Tibial nerve (tissue), 4 donors: ENCODE measurements around the gene SYNPO2L.

Experiments used
- CTCF ChIP-seq, 5 experiments: fragments of 200-600 bp in 3 of 5; fragments of 450-650 bp in 2 of 5; sonication (generic) in 3 of 5; IDR thresholded peaks; one replicate each; pipeline ENCODE4 v1.5.1; 2016 to 2019; ENCODE audit warnings: antibody characterized with exemption in 5 of 5, mild to moderate bottlenecking in 3 of 5, moderate library complexity in 2 of 5
- EP300 ChIP-seq, 2 donors: sonication (generic); formaldehyde crosslinking; IDR thresholded peaks; one replicate each; pipeline ENCODE4 v1.6.1; 2017; ENCODE audit warnings: antibody characterized with exemption in 2 of 2, mild to moderate bottlenecking in 1 of 2
- POLR2A ChIP-seq, 2 donors: fragments of 450-650 bp; IDR thresholded peaks; one replicate each; pipeline ENCODE4 v1.6.1; 2017; ENCODE audit warnings: antibody characterized with exemption in 2 of 2, mild to moderate bottlenecking in 2 of 2, moderate library complexity in 2 of 2

DNA sequence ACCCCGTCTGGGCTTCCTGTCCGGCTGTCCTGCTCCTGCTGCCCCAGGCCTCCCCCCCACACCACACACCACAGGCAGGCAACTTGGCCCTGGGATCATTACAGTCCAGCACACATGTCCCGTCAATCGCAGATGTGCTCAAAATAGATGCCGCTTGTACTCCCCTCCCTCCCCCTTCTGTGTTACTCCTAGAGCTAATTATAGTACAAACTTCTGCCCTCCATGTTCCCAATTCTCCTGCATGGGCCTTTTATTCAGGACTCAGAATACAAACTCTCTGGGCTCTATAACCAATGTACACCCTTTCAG, at the start of gene SYNPO2L:
- TF ChIP-seq CTCF (IDR thresholded peaks at IDR 0.05) (no peak), EP300 (IDR thresholded peaks at IDR 0.05) (no peak), POLR2A (IDR thresholded peaks at IDR 0.05) (no peak)
